AG04450 (cell line): ENCODE measurements around the gene SBK1. TPM values are rescaled to one million over a fixed set of nuclear protein-coding genes. Genes with fewer than 3 reads are reported as not detected.

Experiments used
- CTCF ChIA-PET: fragments of 300-600, 350-600 bp; formaldehyde crosslinking; extraction: SDS; loops from one replicate; lab custom pipeline; 2022; ENCODE audit warnings: antibody characterized with exemption, inconsistent platforms; lab: Charles Lee
- POLR2A ChIA-PET: fragments of 350-600 bp; formaldehyde crosslinking; extraction: SDS; loops from one replicate; lab custom pipeline; 2021; ENCODE audit warnings: antibody characterized with exemption, inconsistent platforms; lab: Yijun Ruan, JAX
- DNase-seq: peaks from one replicate; pipeline ENCODE4 v3.0.0-alpha.2; 2011; ENCODE audit warnings: low read depth, low spot score
- H3K27ac ChIP-seq: one replicate; pipeline ENCODE4 v1.5.1; 2012; ENCODE audit warnings: low read depth, low read length, control low read depth
- H3K27me3 ChIP-seq: one replicate; pipeline ENCODE4 v1.6.0; 2012; ENCODE audit warnings: low read length; ENCODE audit not compliant: control insufficient read depth, insufficient read depth
- H3K4me3 ChIP-seq: 2 replicates; pipeline ENCODE4 v1.5.1; 2011; ENCODE audit warnings: mild to moderate bottlenecking, low read depth, low read length, control low read depth
- H3K9me3 ChIP-seq: 2 replicates; pipeline ENCODE4 v1.5.1; 2012; ENCODE audit warnings: low read length; ENCODE audit not compliant: control insufficient read depth, insufficient read depth
- CTCF ChIP-seq: IDR thresholded peaks from 2 replicates; pipeline ENCODE4 v1.5.1; 2011; ENCODE audit warnings: low read depth, low read length, control low read depth, inconsistent platforms
- polyA plus RNA-seq: library from polyadenylated mRNA; depleted of rRNA; stranded (reverse); fragments of >200 nt; gene quantifications from 2 replicates; pipeline ENCODE4 v1.2.3, GENCODE V29; 2011

Gene SBK1
- polyA plus RNA-seq, 1 experiment = 0.02 TPM

- Histone ChIP-seq H3K27ac (no peak overlapping the region), H3K27me3 (peaks cover 34% of the 10 kb centered on the region), H3K9me3 (no peaks in the 10 kb centered on the region), H3K4me3 (no peak overlapping the region)
- ChIA-PET CTCF (interaction anchor here (1.4 to 1.7 kb wide), 2 partner anchors 19 to 21 kb away, joined by 3 to 6 read pairs; no protein-coding TSS in a partner anchor), POLR2A (no interaction called here)
- TF ChIP-seq CTCF = no peak
- no peak for DNase-seq
Measured at GRCh38 chr16:28297784-28298510, 5.6 kb downstream of the SBK1 start.

GRCh38 chr16:28298511-28298878 lies 6.2 kb downstream of the SBK1 start:
- no peak for TF ChIP-seq CTCF
- CTCF ChIA-PET = interaction anchor here (1.7 kb wide), 1 partner anchor 19 kb away, joined by 6 read pairs; no protein-coding TSS in a partner anchor
- no peak for DNase-seq
- POLR2A ChIA-PET = no interaction called here
- Histone ChIP-seq H3K4me3 (no peak overlapping the region), H3K27ac (no peak overlapping the region), H3K27me3 (peaks cover 31% of the 10 kb centered on the region), H3K9me3 (no peaks in the 10 kb centered on the region)

- TF ChIP-seq CTCF = no peak
- H3K9me3 ChIP-seq = no peaks in the 10 kb centered on the region
- ChIA-PET CTCF (interaction anchor here (0.6 to 1.5 kb wide), 3 partner anchors 16 to 1190 kb away, joined by 3 to 7 read pairs (median 6); no protein-coding TSS in a partner anchor), POLR2A (no interaction called here)
- peaks cover 12% of the 10 kb centered on the region for H3K27me3 ChIP-seq
- no peak overlapping the region for H3K4me3 ChIP-seq
- DNase-seq = no peak
- no peak overlapping the region for H3K27ac ChIP-seq
Measured at GRCh38 chr16:28300327-28300726, 8.0 kb downstream of the SBK1 start.

DNA sequence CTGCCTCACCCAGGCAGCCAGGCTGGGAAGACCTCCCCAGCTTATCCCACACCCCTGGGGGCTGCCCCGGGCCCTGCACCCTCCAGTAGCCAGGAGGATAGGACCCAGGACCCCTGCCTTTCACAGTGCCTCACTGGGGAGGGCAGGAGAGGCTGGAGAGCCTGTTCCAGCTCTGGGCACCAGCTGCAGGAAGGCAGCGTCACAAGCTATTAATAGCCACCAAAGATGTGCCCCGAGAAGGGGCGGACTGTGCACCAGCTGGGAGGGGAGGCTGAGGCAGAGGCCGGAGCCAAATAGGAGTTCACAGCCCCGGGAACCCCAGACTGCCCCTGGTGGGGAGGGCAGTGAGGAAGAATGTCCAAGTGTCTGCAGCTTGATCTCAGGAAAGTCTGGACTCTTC lies 8.8 kb downstream of the SBK1 start:
- no peak for DNase-seq
- no peak overlapping the region for H3K27ac ChIP-seq
- H3K27me3 ChIP-seq = peaks cover 12% of the 10 kb centered on the region
- H3K9me3 ChIP-seq = no peaks in the 10 kb centered on the region
- CTCF ChIA-PET = interaction anchor here (1.1 kb wide), 1 partner anchor 23 kb away, joined by 7 read pairs; no protein-coding TSS in a partner anchor
- H3K4me3 ChIP-seq = no peak overlapping the region
- no peak for TF ChIP-seq CTCF
- POLR2A ChIA-PET = interaction anchor here (0.6 kb wide), 1 partner anchor 481 kb away, joined by 3 read pairs; no protein-coding TSS in a partner anchor

DNA sequence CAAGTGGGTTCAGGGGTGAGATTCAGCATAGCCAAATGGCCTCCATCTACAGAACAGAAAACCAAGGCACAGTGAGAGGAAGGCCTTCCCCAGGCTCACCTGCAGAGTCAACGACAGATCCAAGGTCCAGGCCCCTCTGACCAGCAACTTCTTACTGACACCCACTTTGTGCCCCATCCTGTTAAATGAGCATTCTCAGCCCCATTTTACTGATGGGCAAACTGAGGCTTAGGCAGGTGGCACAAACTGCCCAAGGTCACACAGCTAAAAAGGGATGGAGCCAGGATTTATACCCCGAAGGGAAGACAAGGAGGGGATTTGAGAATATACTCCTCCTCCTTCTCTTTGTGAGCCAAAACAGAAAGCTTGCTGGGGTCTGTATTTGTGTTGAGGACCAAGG lies 9.3 kb downstream of the SBK1 start:
- TF ChIP-seq CTCF = no peak
- Histone ChIP-seq H3K27me3 (peaks cover 11% of the 10 kb centered on the region), H3K27ac (peak overlapping the region; percentile 11), H3K4me3 (no peak overlapping the region), H3K9me3 (no peaks in the 10 kb centered on the region)
- CTCF ChIA-PET = no interaction called here
- POLR2A ChIA-PET = no interaction called here
- no peak for DNase-seq
